GM12878 (cell line): Measurements from ENCODE around the gene NRXN3. TPM values are rescaled to one million over a fixed set of nuclear protein-coding genes. Genes with fewer than 3 reads are reported as not detected.

ENCODE experiments used
- ATAC-seq: fragments of 200-7000 bp; cut with Tn5 transposase; 3 replicates; pipeline ENCODE4 v1.9.1; 2020; ENCODE audit warnings: mild to moderate bottlenecking, moderate library complexity
- BruUV-seq: library from RNA; stranded (reverse); fragments of 400-500 nt; replicated peaks from 2 replicates; lab custom pipeline; 2021; lab: Mats Ljungman, UMichigan
- CTCF ChIA-PET: fragments of 300-600 bp; sonication (Branson Sonifier 250); formaldehyde crosslinking; extraction: SDS; loops from one replicate; lab custom pipeline; 2021; ENCODE audit warnings: inconsistent platforms; lab: Yijun Ruan, JAX
- POLR2A ChIA-PET: fragments of 350-600 bp; formaldehyde crosslinking; extraction: SDS; loops from one replicate; lab custom pipeline; 2021; ENCODE audit warnings: inconsistent platforms; lab: Charles Lee
- RAD21 ChIA-PET: fragments of 300-600 bp; sonication (Branson Sonifier 250); formaldehyde crosslinking; loops from one replicate; lab custom pipeline; 2023; ENCODE audit warnings: antibody characterized with exemption; ENCODE audit not compliant: unreplicated experiment; lab: Charles Lee
- SMC1A ChIA-PET: fragments of 300-600 bp; sonication (Branson Sonifier 250); formaldehyde crosslinking; loops from one replicate; lab custom pipeline; 2023; ENCODE audit not compliant: unreplicated experiment, uncharacterized antibody; lab: Charles Lee
- DNase-seq: peaks from one replicate; pipeline ENCODE4 v3.0.0-alpha.2; 2011; ENCODE audit warnings: low read depth, low spot score
- FAIRE-seq: peaks from 3 replicates; lab custom pipeline; 2011; peaks lifted over from hg19 to GRCh38; lab: Jason Lieb, UNC
- H2AFZ ChIP-seq: 2 replicates; pipeline ENCODE4 v1.6.0; 2011; ENCODE audit warnings: low read depth, low read length, control low read depth; ENCODE audit not compliant: control insufficient read depth
- H3K27ac ChIP-seq: 2 replicates; pipeline ENCODE4 v1.5.1; 2011; ENCODE audit warnings: control low read depth; ENCODE audit not compliant: control insufficient read depth, insufficient read depth
- H3K27me3 ChIP-seq, 2 experiments: replicated peaks in 1 of 2; 2 replicates each; pipeline versions ENCODE4 v1.6.0 to v1.6.1; 2011; ENCODE audit warnings: low read length in 1 of 2; ENCODE audit not compliant: control insufficient read depth in 2 of 2, insufficient read depth in 2 of 2
- H3K36me3 ChIP-seq, 2 experiments: 2 replicates each; pipeline ENCODE4 v1.5.1; 2011; ENCODE audit warnings: low read length in 1 of 2; ENCODE audit not compliant: control insufficient read depth in 2 of 2, insufficient read depth in 2 of 2
- H3K4me1 ChIP-seq: 2 replicates; pipeline ENCODE4 v1.6.1; 2011; ENCODE audit warnings: mild to moderate bottlenecking, low read length, moderate library complexity, mixed read lengths; ENCODE audit not compliant: control insufficient read depth, insufficient read depth
- H3K4me2 ChIP-seq: 2 replicates; pipeline ENCODE4 v1.6.0; 2011; ENCODE audit warnings: control low read depth; ENCODE audit not compliant: control insufficient read depth, insufficient read depth
- H3K4me3 ChIP-seq: fragments of 200-600 bp; sonication (generic); 2 replicates; pipeline ENCODE4 v1.5.1; 2016
- H3K79me2 ChIP-seq: 2 replicates; pipeline ENCODE4 v1.6.0; 2011; ENCODE audit warnings: low read length; ENCODE audit not compliant: control insufficient read depth, insufficient read depth
- H3K9ac ChIP-seq: 2 replicates; pipeline ENCODE4 v1.8.0; 2011; ENCODE audit warnings: low read length, control low read depth, mixed read lengths; ENCODE audit not compliant: control insufficient read depth, insufficient read depth
- H3K9me3 ChIP-seq: replicated peaks from 3 replicates; pipeline ENCODE4 v1.5.1; 2011; ENCODE audit warnings: mild to moderate bottlenecking, low read length; ENCODE audit not compliant: control insufficient read depth, insufficient read depth
- H4K20me1 ChIP-seq: 2 replicates; pipeline ENCODE4 v1.6.0; 2011; ENCODE audit not compliant: control insufficient read depth, insufficient read depth
- ASH2L ChIP-seq: fragments of 300-600, 200-600 bp; sonication (generic); IDR thresholded peaks from 2 replicates; pipeline ENCODE4 v1.6.1; 2017; ENCODE audit warnings: low read depth, mild to moderate bottlenecking, borderline replicate concordance
- BRCA1 ChIP-seq: IDR thresholded peaks from 2 replicates; pipeline ENCODE4 v1.6.1; 2011; ENCODE audit warnings: low read depth, low read length, improper control_type of control experiment
- DPF2 ChIP-seq: fragments of 450-650 bp; IDR thresholded peaks from 2 replicates; pipeline ENCODE4 v1.6.1; 2017; ENCODE audit warnings: mild to moderate bottlenecking
- ESRRA ChIP-seq: IDR thresholded peaks from 2 replicates; pipeline ENCODE4 v1.6.1; 2012; ENCODE audit warnings: mild to moderate bottlenecking, low read length, improper control_type of control experiment
- MTA3 ChIP-seq: IDR thresholded peaks from 2 replicates; pipeline ENCODE4 v1.6.1; 2012; ENCODE audit warnings: low read length, inconsistent platforms, borderline replicate concordance
- NFIC ChIP-seq: IDR thresholded peaks from 2 replicates; pipeline ENCODE4 v1.6.1; 2012; ENCODE audit warnings: low read depth, mild to moderate bottlenecking, inconsistent platforms, low read length, moderate library complexity
- PAX8 ChIP-seq: fragments of 450-650 bp; IDR thresholded peaks from 2 replicates; pipeline ENCODE4 v1.6.1; 2017; ENCODE audit warnings: mild to moderate bottlenecking, moderate library complexity
- POLR2AphosphoS2 ChIP-seq: IDR thresholded peaks from 2 replicates; pipeline ENCODE4 v1.6.1; 2011; ENCODE audit warnings: low read depth, mild to moderate bottlenecking, low read length, improper control_type of control experiment, moderate library complexity
- POLR2AphosphoS5 ChIP-seq: IDR thresholded peaks from 2 replicates; pipeline ENCODE4 v1.6.1; 2011; ENCODE audit warnings: mild to moderate bottlenecking, low read length, inconsistent platforms
- WGBS: methylation state at CpG from one replicate; pipeline ENCODE4 v1.1.6; 2016; ENCODE audit warnings: low lambda C conversion rate; ENCODE audit not compliant: insufficient replicate concordance, insufficient coverage; ENCODE audit errors: missing lambda C conversion rate; 5-methylcytosine and 5-hydroxymethylcytosine counted together
- in situ Hi-C: fragments of 300-500 bp; cut with MboI; formaldehyde crosslinking; loops from 9 replicates; pipeline ENCODE4 v1.14.3; 2018; ENCODE audit warnings: mixed read lengths
- intact Hi-C: fragments of 100-400 bp; cut with micrococcal nuclease; formaldehyde crosslinking; loops from one replicate; pipeline ENCODE4 v1.14.2; 2022; ENCODE audit not compliant: unreplicated experiment
- polyA plus RNA-seq, 11 experiments: library from polyadenylated mRNA; depleted of rRNA in 4 of 11; unstranded in 6 of 11; stranded (reverse) in 5 of 11; fragments of >200 nt; fragmentation: Nextera tagmentation in 4 of 11; fragmentation: Illumina TruSeq in 1 of 11; extraction: Ambion mirVana in 4 of 11; extraction: Trizol in 1 of 11; gene quantifications; 1 replicate in 1 of 11; 2 replicates in 10 of 11; pipeline versions ENCODE4 v1.2.1 to v1.2.3, GENCODE V29; 2011 to 2016; ENCODE audit warnings: inconsistent platforms in 2 of 11, missing spikeins in 2 of 11, low read depth in 1 of 11
- total RNA-seq, 4 experiments: library from RNA; depleted of rRNA in 3 of 4; stranded (reverse); fragments of >200 nt in 3 of 4; fragmentation: Illumina TruSeq in 1 of 4; extraction: Trizol in 1 of 4; gene quantifications; 2 replicates each; pipeline versions ENCODE4 v1.2.1 to v1.2.3, GENCODE V29; 2013 to 2021
- TF ChIP-seq, protein P1 (sequence below): IDR thresholded peaks from 2 replicates; pipeline ENCODE4 v1.6.1; 2012; ENCODE audit warnings: low read depth, low read length, improper control_type of control experiment
- TF ChIP-seq, protein P2 (sequence below): IDR thresholded peaks from 2 replicates; pipeline ENCODE4 v1.6.1; 2012; ENCODE audit warnings: low read depth, low read length, improper control_type of control experiment
- TF ChIP-seq, protein P3 (sequence below): fragments of 450-650 bp; IDR thresholded peaks from 2 replicates; pipeline ENCODE4 v1.6.1; 2016; ENCODE audit warnings: mild to moderate bottlenecking, moderate library complexity, borderline replicate concordance
- TF ChIP-seq, protein P4 (sequence below), 3 experiments: IDR thresholded peaks in 2 of 3; conservative IDR thresholded peaks in 1 of 3; 2 replicates each; pipeline ENCODE4 v1.5.1; 2011; ENCODE audit warnings: low read depth in 3 of 3, low read length in 3 of 3, mild to moderate bottlenecking in 3 of 3, control low read depth in 2 of 3, moderate library complexity in 2 of 3, inconsistent platforms in 1 of 3, mixed read lengths in 1 of 3; ENCODE audit not compliant: control insufficient read depth in 2 of 3, insufficient read depth in 1 of 3; ENCODE audit errors: extremely low read depth in 1 of 3

The NRXN3 gene
- total and polyA plus RNA-seq, 10 of the 15 experiments (the other 5 are each of a cell fraction or from before 2014, with no cell fraction given), result 0.52 to 3.3 (median 1.4) TPM

DNA sequence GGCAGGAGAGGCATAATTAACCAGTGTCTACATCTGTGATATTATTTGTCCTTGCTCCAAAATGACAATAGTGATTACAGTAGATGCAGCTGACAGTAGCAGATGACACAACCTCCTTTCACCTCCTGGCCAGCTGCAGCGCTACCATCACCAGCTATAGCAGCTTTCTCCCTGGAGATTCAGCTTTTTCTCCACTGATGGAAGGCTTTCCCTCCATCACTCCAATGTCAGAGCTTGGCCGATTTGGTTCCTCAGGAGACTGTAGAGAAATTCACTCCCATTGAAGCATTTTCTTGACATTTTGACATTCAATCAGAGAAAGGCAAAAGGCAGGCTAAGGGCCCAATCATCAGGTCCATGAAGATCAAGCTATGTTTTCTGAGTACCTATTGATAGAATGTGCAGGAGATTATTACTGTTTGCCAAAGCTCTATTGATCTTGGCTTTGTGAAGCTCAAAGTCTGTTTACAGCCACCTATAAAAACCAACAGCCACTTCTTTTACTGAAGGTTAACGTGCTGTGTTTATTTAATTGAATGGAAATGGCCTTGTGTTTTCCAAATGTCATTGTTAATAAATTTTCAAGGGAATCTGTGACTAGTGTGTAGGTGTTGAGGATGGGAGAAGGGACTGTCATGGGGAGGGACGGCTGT, 1256.1 kb downstream of the NRXN3 start:
- DNase-seq, result no peak
- no peaks in the 10 kb centered on the region for H3K79me2 ChIP-seq
- POLR2A ChIA-PET, result no interaction called here
- no peak overlapping the region for H2AFZ ChIP-seq
- FAIRE-seq, result no peak
- intact Hi-C loops (no loop called here), in situ Hi-C loops (no loop called here)
- no peaks in the 10 kb centered on the region for H3K4me1 ChIP-seq
- no peak overlapping the region for H3K4me2 ChIP-seq
- no TSS peak for BruUV-seq
- 23% methylated on average over 4 of the region's 4 CpGs for WGBS
- TF ChIP-seq, protein P1, sequence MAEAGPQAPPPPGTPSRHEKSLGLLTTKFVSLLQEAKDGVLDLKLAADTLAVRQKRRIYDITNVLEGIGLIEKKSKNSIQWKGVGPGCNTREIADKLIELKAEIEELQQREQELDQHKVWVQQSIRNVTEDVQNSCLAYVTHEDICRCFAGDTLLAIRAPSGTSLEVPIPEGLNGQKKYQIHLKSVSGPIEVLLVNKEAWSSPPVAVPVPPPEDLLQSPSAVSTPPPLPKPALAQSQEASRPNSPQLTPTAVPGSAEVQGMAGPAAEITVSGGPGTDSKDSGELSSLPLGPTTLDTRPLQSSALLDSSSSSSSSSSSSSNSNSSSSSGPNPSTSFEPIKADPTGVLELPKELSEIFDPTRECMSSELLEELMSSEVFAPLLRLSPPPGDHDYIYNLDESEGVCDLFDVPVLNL, result no peak
- TF ChIP-seq DPF2 (no peak), POLR2AphosphoS2 (no peak), ASH2L (no peak), ESRRA (no peak), MTA3 (no peak), BRCA1 (no peak), PAX8 (no peak), POLR2AphosphoS5 (no peak), NFIC (no peak)
- TF ChIP-seq, protein P2, sequence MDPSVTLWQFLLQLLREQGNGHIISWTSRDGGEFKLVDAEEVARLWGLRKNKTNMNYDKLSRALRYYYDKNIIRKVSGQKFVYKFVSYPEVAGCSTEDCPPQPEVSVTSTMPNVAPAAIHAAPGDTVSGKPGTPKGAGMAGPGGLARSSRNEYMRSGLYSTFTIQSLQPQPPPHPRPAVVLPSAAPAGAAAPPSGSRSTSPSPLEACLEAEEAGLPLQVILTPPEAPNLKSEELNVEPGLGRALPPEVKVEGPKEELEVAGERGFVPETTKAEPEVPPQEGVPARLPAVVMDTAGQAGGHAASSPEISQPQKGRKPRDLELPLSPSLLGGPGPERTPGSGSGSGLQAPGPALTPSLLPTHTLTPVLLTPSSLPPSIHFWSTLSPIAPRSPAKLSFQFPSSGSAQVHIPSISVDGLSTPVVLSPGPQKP, result no peak
- TF ChIP-seq, protein P3, sequence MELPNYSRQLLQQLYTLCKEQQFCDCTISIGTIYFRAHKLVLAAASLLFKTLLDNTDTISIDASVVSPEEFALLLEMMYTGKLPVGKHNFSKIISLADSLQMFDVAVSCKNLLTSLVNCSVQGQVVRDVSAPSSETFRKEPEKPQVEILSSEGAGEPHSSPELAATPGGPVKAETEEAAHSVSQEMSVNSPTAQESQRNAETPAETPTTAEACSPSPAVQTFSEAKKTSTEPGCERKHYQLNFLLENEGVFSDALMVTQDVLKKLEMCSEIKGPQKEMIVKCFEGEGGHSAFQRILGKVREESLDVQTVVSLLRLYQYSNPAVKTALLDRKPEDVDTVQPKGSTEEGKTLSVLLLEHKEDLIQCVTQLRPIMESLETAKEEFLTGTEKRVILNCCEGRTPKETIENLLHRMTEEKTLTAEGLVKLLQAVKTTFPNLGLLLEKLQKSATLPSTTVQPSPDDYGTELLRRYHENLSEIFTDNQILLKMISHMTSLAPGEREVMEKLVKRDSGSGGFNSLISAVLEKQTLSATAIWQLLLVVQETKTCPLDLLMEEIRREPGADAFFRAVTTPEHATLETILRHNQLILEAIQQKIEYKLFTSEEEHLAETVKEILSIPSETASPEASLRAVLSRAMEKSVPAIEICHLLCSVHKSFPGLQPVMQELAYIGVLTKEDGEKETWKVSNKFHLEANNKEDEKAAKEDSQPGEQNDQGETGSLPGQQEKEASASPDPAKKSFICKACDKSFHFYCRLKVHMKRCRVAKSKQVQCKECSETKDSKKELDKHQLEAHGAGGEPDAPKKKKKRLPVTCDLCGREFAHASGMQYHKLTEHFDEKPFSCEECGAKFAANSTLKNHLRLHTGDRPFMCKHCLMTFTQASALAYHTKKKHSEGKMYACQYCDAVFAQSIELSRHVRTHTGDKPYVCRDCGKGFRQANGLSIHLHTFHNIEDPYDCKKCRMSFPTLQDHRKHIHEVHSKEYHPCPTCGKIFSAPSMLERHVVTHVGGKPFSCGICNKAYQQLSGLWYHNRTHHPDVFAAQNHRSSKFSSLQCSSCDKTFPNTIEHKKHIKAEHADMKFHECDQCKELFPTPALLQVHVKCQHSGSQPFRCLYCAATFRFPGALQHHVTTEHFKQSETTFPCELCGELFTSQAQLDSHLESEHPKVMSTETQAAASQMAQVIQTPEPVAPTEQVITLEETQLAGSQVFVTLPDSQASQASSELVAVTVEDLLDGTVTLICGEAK, result no peak
- TF ChIP-seq, protein P4, sequence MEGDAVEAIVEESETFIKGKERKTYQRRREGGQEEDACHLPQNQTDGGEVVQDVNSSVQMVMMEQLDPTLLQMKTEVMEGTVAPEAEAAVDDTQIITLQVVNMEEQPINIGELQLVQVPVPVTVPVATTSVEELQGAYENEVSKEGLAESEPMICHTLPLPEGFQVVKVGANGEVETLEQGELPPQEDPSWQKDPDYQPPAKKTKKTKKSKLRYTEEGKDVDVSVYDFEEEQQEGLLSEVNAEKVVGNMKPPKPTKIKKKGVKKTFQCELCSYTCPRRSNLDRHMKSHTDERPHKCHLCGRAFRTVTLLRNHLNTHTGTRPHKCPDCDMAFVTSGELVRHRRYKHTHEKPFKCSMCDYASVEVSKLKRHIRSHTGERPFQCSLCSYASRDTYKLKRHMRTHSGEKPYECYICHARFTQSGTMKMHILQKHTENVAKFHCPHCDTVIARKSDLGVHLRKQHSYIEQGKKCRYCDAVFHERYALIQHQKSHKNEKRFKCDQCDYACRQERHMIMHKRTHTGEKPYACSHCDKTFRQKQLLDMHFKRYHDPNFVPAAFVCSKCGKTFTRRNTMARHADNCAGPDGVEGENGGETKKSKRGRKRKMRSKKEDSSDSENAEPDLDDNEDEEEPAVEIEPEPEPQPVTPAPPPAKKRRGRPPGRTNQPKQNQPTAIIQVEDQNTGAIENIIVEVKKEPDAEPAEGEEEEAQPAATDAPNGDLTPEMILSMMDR (IDR thresholded peaks at IDR 0.05 in 2 of 3, conservative IDR thresholded peaks at IDR 0.05 in 1 of 3; ENCODE audit: control insufficient read depth in 2 of 3, extremely low read depth in 1 of 3, insufficient read depth in 1 of 3, low read depth in 3 of 3, low read length in 3 of 3), result no peak
- TF ChIP-seq, all 136 proteins: peak for 0
- H3K9me3 ChIP-seq, result no peaks in the 10 kb centered on the region
- H3K9ac ChIP-seq, result no peak overlapping the region
- ChIA-PET RAD21 (no interaction called here), CTCF (no interaction called here), SMC1A (no interaction called here)
- no peak for ATAC-seq
- no peaks in the 10 kb centered on the region for H4K20me1 ChIP-seq
- H3K27me3 ChIP-seq, result no peaks in the 10 kb centered on the region
- no peaks in the 10 kb centered on the region for H3K36me3 ChIP-seq
- H3K4me3 ChIP-seq, result no peak overlapping the region
- no peak overlapping the region for H3K27ac ChIP-seq
